Measurements from ENCODE around the gene SPAG16.

SPAG16 gene

DNA sequence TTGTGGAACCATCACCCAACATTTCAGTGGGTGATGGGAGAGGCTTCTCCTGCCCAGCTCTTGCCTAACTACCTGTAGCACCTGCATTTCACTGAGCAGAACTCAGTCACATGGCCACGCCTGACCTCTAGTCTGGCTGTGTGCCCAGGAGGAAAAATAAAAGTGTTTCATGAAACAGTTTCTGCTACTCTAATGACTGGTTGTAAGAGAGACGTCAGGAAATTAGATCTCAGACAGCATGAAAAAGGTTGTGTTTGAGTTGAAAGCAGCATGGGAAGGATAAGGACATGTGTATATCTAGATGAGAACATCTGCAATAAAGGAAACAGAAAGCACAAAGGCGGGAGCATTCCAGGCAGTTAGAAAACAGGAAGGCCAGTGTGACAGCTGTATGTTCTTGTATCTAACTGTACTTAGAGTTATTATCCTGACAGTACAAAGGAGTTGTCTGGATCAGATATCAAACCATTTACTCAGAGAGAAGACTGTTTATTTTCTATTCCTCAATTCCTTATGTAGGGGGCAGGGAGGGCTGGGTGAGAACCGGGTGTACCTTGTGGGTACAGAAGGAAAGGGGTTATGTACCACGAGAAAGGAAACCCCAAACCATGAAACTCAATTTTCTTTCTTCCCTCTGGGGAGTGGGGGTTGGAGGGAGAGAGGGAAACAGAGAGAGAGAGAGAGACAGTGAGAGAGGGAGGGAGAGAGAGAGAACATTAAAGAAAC, 819.2 kb downstream of the SPAG16 start:
- peak; percentile 80 for DNase-seq

- no peak for DNase-seq
Measured at GRCh38 chr2:214104219-214104618, 820.0 kb downstream of the SPAG16 start.

- DNase-seq: no peak
Measured at GRCh38 chr2:214104967-214105366, 820.7 kb downstream of the SPAG16 start.

DNA sequence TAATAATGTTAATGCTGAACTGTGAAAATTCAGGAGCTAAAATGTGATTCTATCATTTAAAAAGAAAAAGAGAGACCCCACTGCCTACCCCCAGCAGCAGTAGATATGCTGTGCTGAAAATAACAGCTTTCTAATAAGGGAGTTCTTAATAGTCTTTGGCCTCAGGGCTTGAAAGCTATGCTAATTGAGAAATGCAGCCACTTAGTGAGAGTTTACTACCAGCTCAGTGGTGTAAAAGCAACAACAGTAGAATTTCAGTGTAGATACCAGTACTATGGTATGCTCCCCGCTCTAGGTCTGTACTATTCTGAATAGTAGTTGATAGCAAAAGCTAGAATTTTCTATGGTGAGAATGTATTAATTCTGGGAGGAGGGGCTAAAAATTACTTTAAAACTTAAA, 823.5 kb downstream of the SPAG16 start:
- no peak for DNase-seq

- DNase-seq: no peak
Measured at GRCh38 chr2:214108598-214108997, 824.3 kb downstream of the SPAG16 start.

GRCh38 chr2:214117054-214117453, 832.8 kb downstream of the SPAG16 start:
- DNase-seq: no peak

DNA sequence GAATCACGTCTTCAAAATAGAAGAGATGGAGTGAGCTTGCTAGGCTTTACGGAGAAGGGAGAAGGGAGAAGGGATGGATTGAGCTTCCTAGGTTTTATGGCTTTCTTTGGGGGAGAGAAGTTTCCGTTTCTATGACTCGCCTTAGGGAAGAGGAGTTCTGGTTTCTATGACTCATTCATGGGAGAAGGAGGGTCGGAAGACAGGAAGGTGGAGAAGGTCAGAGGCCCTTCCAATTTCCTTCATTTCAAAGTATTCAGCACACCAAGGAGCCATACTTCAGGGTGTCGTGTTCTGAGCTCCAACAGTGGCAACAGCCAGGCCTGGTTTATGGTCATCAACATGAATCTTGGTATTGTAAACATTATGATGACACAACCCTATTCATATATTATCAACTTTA, 841.9 kb downstream of the SPAG16 start:
- no peak for DNase-seq

- DNase-seq: no peak
Measured at GRCh38 chr2:214127170-214127569, 842.9 kb downstream of the SPAG16 start.

GRCh38 chr2:214127571-214127970, 843.3 kb downstream of the SPAG16 start:
- no peak for DNase-seq

- no peak for DNase-seq
Measured at GRCh38 chr2:214128040-214128439, 843.8 kb downstream of the SPAG16 start.

- no peak for DNase-seq
Measured at GRCh38 chr2:214130114-214130513, 845.9 kb downstream of the SPAG16 start.

DNA sequence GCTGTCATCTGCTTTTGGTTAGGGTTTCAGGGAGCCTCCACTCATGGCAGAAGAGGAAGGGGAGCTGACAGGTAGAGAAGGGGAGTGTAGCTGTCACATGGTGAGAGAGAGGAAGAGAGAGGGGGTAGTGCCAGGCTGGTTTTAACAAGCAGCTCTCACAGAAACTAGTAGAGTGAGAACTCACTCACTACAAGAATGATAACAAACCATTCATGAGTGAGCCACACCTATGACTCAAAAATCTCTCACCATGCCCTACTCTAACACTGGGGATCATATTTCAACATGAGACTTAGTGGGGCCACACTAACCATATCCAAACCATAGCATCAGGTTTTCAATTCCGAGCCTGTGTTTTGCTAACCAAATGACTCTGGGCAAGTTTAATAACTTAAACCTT, 851.7 kb downstream of the SPAG16 start:
- no peak for DNase-seq

GRCh38 chr2:214138779-214139178, 854.5 kb downstream of the SPAG16 start:
- DNase-seq: no peak

- DNase-seq: no peak
Measured at GRCh38 chr2:214139630-214140284, 855.5 kb downstream of the SPAG16 start.

DNA sequence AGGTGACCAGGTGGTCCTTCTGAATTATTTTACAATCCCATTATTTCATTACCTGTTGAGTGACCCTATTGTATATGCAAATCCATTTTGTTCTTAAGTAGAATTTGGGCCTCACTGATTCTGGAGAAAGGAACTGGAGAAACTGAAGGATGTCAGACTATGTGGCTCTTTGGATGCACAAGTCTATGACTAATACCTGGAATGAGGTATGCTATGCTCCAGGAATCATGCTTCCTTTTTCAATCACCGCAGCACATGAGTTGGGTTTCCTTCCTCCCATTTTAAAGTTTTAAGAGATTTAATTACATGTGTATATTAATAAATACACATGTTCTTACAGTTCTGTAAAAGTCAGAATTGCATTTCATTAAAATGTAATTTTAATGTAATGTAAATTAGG, 872.7 kb downstream of the SPAG16 start:
- DNase-seq: no peak

DNA sequence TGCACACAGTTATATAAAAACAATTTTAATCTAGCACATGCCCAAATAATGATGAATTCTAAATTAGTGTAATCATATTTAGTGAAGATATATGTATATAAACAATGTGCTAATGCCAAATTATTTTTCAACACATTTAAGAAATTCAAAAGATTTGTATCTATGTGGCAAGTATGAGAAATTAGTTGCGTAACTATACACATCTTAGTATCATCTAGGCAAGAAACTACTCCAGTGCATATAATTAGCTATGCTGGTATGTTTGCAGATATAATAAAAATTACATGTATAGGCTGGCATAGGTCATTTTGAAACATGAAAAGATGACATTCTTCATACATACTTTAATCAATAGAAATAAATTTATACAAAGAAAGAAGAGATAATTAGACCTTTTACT, 874.6 kb downstream of the SPAG16 start:
- no peak for DNase-seq

GRCh38 chr2:214169281-214169680, 885.0 kb downstream of the SPAG16 start:
- DNase-seq: no peak

GRCh38 chr2:214169736-214170135, 885.5 kb downstream of the SPAG16 start:
- DNase-seq: no peak

- no peak for DNase-seq
Measured at GRCh38 chr2:214174563-214174962, 890.3 kb downstream of the SPAG16 start.

- no peak for DNase-seq
Measured at GRCh38 chr2:214180071-214180470, 895.8 kb downstream of the SPAG16 start.

- DNase-seq: no peak
Measured at GRCh38 chr2:214180686-214181085, 896.4 kb downstream of the SPAG16 start.

DNA sequence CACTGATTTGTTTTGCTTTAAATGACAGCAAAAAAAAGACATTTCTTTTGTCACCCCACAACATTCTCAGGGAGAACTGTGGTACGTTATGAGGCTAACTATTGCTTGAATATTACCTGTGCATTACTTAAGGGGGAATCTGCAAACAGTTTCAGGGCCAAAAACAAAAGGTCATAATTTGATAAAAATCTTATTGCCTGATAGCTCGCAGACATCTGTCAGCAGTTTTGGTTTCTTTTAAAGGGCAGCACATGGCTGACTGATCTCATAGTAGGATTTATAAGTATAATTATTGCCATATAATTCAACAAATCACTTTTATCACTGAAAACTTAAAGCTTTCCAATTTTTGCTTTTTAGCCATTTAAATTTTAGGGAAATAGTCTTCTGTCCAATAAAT, 900.2 kb downstream of the SPAG16 start:
- no peak for DNase-seq

DNA sequence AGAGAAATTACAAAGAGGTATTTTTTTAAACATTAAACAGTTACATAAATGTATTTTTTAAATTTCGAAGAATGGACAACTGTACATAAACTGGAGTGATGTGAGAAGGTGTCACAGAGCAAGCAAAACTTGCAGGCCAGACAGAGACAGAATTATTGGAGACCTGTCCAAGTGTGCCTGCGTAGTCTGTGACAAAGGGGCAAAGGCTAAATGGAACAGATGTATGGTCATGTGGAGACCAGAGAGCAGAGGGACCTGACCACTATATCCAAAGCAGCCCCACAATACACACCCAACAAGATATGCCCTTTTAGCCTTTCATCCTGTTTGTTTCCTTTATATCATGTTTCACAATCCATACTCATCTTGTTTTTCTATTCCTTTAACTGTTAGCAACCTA, 901.3 kb downstream of the SPAG16 start:
- no peak for DNase-seq

- DNase-seq: no peak
Measured at GRCh38 chr2:214192711-214193110, 908.4 kb downstream of the SPAG16 start.

- no peak for DNase-seq
Measured at GRCh38 chr2:214193943-214194342, 909.7 kb downstream of the SPAG16 start.
